ACHN (cell line): ENCODE data around the gene SPIB.
"Not testable (repeated sequence)": the region's sequence is repeated elsewhere in the genome, so short reads cannot be mapped to it uniquely, and the experiment has no call there.

ENCODE experiments used
- DNase-seq: peaks from one replicate; pipeline ENCODE4 v3.0.0-alpha.2; 2015
- in situ Hi-C: cut with HindIII; loops from 2 replicates; pipeline ENCODE4 v1.10.0; 2017; ENCODE audit warnings: low sequenced_read_pairs, low pct_ligation_motif_present, low pct_unique_long_range_greater_than_20kb

Gene SPIB

GRCh38 chr19:50387176-50387867 lies 31.4 kb upstream of the SPIB start:
- in situ Hi-C loops = no loop called here
- DNase-seq = no peak

DNA sequence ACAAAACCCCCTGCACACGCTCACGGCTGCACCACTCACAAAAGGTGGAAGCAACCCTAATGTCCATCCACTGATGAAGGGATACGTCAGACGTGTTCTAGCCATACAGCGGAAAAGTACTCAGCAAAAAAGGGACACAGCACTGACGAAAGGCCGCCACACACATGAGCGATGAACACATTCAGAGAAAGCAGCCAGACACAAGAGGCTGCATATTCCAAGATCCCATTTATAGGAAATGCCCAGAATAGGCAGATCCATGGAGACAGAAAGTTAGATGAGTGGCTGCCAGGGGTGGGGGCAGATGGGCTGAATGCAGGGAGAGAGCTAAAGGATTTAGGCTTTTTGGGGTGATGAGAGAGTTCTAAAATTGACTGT lies 30.9 kb upstream of the SPIB start:
- DNase-seq = no peak
- in situ Hi-C loops = no loop called here

- DNase-seq, in situ Hi-C loops: not testable (repeated sequence)
Measured at GRCh38 chr19:50390295-50390694, 28.4 kb upstream of the SPIB start.

GRCh38 chr19:50390952-50391351 lies 27.8 kb upstream of the SPIB start:
- DNase-seq, in situ Hi-C loops: not testable (repeated sequence)

DNA sequence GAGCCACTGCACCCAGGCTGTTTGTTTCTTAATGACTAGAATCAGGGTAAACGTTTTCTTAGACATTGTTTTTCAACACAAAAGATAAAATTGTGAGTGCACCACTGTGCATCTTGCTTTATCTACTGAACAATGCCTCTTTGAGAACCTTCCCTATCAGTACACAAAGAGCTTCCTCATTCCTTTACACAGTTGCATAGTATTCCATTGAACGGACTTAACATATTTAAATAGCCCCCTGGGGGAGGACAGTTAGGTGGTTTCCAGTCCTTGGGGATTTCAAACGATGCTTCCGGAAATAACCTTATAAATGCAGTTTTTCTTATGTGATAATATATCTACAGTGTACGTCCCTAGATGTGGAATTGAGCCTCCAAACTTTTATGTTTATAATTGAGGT lies 26.0 kb upstream of the SPIB start:
- in situ Hi-C loops = no loop called here
- no peak for DNase-seq

- DNase-seq = no peak
- in situ Hi-C loops = no loop called here
Measured at GRCh38 chr19:50393589-50393988, 25.1 kb upstream of the SPIB start.

DNA sequence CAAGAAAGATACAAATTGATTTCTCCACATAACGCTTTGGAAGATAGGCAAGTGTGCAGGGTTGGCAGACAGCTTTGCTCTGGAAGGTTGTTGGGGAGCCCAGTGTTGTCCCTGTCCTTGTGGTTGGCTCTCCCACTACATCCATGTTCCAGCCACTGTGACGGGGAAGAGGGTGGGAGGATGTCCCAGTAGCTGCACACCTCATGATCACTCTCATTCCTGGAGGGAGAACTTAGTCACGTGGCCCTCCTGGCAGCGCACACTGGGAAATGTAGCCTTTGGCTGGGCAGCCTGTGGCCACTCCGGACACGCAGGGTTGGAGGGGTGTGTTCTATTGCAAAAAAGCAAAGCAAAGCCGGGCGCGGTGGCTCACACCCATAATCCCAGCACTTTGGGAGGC lies 24.7 kb upstream of the SPIB start:
- in situ Hi-C loops = no loop called here
- no peak for DNase-seq

DNA sequence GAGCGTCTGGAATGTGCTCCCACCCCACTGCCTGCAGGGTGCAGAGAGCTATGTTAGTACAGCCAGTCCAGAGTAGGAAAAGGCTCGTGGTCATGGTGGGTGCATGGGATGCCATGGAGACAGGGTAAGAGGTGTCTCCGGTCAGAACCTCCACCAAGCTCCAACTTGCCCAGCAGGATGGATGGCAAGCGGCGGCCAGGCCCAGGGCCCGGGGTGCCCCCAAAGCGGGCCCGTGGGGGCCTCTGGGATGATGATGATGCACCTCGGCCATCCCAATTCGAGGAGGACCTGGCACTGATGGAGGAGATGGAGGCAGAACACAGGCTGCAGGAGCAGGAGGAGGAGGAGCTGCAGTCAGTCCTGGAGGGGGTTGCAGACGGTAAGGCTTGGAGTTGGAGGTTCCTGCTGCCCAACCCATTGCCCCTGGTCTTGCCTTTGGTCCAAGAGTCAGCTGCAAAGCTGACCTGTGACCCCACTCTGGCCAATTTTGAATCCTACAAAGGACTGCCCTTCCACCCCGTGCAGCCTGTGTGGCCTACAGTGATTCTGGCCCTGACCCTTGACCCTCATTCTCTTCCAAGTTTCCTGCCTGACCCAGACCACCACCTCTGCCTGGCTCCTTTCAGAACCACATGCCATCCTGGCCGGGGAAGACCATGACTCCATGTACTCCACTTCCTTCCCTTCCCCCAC lies 19.9 kb upstream of the SPIB start:
- in situ Hi-C loops = no loop called here
- DNase-seq = no peak

- in situ Hi-C loops = no loop called here
- no peak for DNase-seq
Measured at GRCh38 chr19:50399368-50399745, 19.4 kb upstream of the SPIB start.

DNA sequence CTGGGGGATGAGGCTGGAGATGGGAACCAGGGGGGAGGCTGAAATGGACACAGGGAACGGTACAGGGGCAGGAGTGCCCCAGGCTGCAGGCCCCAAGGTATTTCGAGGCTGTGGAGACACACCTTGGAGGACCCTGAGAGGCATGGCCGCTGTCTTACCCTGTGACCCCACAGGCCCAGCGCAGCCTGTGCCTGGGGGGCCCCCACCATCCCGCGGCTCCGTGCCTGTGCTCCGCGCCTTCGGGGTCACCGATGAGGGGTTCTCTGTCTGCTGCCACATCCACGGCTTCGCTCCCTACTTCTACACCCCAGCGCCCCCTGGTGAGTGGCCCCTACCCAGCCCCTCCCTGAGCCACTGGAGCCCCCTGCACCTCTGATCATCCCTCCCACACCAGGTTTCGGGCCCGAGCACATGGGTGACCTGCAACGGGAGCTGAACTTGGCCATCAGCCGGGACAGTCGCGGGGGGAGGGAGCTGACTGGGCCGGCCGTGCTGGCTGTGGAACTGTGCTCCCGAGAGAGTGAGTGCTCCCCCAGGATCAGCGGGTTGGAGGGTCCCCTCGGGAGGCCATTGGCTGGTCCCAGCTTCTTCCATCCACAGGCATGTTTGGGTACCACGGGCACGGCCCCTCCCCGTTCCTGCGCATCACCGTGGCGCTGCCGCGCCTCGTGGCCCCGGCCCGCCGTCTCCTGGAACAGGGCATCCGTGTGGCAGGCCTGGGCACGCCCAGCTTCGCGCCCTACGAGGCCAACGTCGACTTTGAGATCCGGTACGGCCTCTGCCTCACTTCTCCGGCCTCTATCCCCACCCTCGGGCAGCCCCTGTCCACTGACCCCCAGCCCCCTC lies 16.9 kb upstream of the SPIB start:
- in situ Hi-C loops = no loop called here
- no peak for DNase-seq

DNA sequence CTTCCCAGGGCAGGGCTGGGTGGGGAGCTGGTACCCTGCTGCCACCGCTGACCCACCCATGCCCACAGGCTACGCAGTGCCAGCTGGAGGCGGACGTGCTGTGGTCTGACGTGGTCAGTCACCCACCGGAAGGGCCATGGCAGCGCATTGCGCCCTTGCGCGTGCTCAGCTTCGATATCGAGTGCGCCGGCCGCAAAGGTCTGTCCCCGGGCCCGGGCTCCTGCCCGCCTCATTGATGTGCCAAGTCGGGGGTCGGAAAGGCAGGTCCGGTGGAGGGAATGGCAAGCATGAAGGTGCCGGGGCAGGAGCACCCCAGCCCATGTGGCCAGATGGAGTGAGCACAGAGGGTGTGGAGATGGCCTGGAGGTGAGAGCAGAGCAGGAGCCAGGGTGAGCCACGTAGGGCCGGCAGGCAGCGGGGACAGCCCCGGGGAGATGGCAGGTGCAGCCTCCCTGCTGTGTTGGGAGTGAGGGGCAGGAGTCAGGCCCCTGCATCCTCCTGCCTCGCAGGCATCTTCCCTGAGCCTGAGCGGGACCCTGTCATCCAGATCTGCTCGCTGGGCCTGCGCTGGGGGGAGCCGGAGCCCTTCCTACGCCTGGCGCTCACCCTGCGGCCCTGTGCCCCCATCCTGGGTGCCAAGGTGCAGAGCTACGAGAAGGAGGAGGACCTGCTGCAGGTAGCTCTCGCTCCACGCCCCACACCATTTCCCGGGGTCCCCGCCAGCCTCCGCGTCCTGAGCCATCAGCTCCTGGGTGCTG lies 16.0 kb upstream of the SPIB start:
- no peak for DNase-seq
- in situ Hi-C loops = no loop called here

DNA sequence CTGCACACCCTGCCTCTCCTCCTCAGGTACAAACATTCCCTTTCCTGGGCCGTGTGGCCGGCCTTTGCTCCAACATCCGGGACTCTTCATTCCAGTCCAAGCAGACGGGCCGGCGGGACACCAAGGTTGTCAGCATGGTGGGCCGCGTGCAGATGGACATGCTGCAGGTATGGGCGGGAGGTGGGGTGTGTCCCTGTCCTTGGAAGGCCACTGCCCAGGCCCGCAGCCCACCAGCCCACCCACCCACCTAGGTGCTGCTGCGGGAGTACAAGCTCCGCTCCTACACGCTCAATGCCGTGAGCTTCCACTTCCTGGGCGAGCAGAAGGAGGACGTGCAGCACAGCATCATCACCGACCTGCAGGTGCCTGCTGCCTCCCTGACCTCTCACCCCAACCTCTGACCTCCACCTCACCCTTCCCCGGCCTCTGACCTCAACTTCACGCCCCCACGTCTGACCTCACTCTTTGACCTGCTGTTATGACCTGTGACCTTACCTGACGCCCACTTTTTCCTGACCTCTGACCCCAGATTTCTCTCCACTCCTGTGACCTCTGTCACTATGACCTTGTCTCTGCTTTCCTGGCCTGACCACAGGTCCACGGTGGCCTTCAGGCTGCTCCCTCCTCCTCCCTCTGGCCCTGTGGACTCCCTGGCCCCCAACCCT lies 12.4 kb upstream of the SPIB start:
- in situ Hi-C loops = no loop called here
- DNase-seq = no peak

DNA sequence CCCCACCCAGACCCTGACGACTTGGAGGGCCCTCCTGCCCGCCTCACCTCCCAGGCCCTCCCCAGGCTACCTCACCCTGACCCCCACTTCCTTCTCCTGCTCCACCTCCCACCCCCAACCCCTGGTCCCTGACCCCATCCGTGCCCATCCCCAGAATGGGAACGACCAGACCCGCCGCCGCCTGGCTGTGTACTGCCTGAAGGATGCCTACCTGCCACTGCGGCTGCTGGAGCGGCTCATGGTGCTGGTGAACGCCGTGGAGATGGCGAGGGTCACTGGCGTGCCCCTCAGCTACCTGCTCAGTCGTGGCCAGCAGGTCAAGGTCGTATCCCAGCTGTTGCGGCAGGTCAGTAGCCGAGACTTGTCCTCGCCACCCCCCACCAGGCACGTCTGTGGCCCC lies 11.9 kb upstream of the SPIB start:
- DNase-seq = no peak
- in situ Hi-C loops = no loop called here

DNA sequence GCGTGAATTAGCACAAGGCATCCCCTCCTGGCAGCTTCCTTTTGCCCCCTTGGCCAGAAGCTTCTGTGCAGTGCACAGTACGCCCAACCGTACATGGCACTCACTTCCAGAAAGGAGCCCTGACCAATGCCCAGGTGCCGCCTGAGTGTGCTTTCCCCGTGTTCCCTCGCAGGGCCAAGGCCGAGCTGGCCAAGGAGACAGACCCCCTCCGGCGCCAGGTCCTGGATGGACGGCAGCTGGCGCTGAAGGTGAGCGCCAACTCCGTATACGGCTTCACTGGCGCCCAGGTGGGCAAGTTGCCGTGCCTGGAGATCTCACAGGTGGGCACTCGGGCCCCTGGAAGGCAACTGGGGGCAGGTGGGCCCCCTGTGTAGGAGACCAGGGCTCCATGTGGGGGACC lies 9.4 kb upstream of the SPIB start:
- no peak for DNase-seq
- in situ Hi-C loops = no loop called here

GRCh38 chr19:50410109-50410508 lies 8.6 kb upstream of the SPIB start:
- in situ Hi-C loops = no loop called here
- no peak for DNase-seq

GRCh38 chr19:50412419-50412818 lies 6.3 kb upstream of the SPIB start:
- in situ Hi-C loops = no loop called here

DNA sequence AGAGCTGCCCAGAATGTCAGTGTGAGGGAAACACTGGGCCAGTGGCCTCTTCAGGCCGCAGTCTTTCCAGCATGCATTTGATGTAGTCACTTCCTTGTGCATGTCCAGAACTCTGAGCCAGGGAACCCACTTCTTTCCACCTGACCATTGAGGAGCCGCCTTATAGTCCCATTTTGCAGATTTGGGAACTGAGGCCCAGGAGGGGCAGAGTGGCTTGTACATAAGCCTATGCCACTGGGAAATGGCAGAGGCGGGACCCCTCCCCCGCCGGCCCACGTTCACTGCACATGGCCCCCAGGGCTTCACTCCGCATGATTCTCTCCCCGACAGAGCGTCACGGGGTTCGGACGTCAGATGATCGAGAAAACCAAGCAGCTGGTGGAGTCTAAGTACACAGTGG lies 5.6 kb upstream of the SPIB start:
- DNase-seq = no peak
- in situ Hi-C loops = no loop called here

More at GRCh38 chr19:50412419-50412818, 6.3 kb upstream of the SPIB start:
- no peak for DNase-seq

- DNase-seq = no peak
Measured at GRCh38 chr19:50413531-50413930, 5.2 kb upstream of the SPIB start.

More at GRCh38 chr19:50413531-50413930, 5.2 kb upstream of the SPIB start:
- in situ Hi-C loops = no loop called here
